PC-9 (cell line): ENCODE results near the gene TCEA3.

Experiments
- EZH2 ChIP-seq: fragments of 200-600 bp; sonication (generic); IDR thresholded peaks from 2 replicates; pipeline ENCODE4 v1.8.0; 2017; ENCODE audit warnings: antibody characterized with exemption, low read depth
- TF ChIP-seq, protein P1 (sequence below): fragments of 200-600 bp; sonication (generic); conservative IDR thresholded peaks from 2 replicates; pipeline ENCODE4 v1.6.1; 2017; ENCODE audit warnings: mixed run types, antibody characterized with exemption, mild to moderate bottlenecking, moderate library complexity

DNA sequence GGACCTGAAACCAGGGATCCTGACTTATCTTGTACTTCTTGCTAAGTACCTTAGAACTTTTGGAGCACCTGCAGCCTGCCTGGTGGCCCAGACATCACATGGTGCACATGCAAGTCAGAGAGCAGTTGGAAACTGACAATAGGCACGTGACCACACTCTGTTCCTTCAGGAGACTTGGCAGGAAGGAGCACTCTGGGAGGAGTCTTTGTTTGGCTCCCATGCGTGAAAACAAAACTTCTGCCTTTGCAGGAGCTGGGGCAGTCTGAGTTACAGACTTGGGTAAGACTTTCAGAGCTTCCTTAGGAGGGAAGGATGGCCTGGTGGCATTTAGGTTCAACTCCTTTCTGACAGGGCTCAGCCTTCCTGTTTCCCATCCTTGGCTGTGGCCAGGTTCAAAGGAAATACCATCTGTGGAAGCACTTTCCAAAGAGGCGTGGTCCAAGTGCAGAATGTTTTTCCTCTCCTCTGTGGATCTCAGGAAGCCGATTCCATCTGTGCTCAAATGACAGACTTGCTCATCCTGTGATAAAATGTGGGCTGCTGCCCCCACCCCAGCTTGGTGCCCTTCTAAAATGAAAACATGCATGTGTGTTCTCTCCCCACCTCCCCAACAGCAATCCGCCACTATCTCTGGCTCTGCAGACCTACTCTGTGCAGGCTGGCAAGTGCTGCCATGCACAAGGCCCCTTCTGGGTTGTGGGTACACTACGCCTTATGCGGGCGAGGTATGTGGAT lies 40.8 kb downstream of the TCEA3 start:
- TF ChIP-seq, protein P1, sequence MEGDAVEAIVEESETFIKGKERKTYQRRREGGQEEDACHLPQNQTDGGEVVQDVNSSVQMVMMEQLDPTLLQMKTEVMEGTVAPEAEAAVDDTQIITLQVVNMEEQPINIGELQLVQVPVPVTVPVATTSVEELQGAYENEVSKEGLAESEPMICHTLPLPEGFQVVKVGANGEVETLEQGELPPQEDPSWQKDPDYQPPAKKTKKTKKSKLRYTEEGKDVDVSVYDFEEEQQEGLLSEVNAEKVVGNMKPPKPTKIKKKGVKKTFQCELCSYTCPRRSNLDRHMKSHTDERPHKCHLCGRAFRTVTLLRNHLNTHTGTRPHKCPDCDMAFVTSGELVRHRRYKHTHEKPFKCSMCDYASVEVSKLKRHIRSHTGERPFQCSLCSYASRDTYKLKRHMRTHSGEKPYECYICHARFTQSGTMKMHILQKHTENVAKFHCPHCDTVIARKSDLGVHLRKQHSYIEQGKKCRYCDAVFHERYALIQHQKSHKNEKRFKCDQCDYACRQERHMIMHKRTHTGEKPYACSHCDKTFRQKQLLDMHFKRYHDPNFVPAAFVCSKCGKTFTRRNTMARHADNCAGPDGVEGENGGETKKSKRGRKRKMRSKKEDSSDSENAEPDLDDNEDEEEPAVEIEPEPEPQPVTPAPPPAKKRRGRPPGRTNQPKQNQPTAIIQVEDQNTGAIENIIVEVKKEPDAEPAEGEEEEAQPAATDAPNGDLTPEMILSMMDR, result no peak
- no peak for TF ChIP-seq EZH2
